HepG2 (cell line): ENCODE data around the gene RBM27. TPM values are rescaled to one million over a fixed set of nuclear protein-coding genes. Genes with fewer than 3 reads are reported as not detected.

Experiments
- ADNP ChIP-seq: sonication (generic); formaldehyde crosslinking; IDR thresholded peaks from 2 replicates; pipeline ENCODE4 v1.4.0; 2020; ENCODE audit warnings: missing genetic modification reagents
- CHD4 ChIP-seq: fragments of 200-600 bp; sonication (generic); IDR thresholded peaks from 2 replicates; pipeline ENCODE4 v1.7.0; 2017; ENCODE audit warnings: mild to moderate bottlenecking, low read length, borderline replicate concordance
- HDAC1 ChIP-seq: sonication (generic); formaldehyde crosslinking; IDR thresholded peaks from 2 replicates; pipeline ENCODE4 v1.5.1; 2020; ENCODE audit warnings: mild to moderate bottlenecking, missing genetic modification reagents
- NCOA5 ChIP-seq: sonication (generic); formaldehyde crosslinking; IDR thresholded peaks from 2 replicates; pipeline ENCODE4 v1.4.0; 2020; ENCODE audit warnings: missing genetic modification reagents
- PITX1 ChIP-seq: sonication (generic); formaldehyde crosslinking; IDR thresholded peaks from 2 replicates; pipeline ENCODE4 v1.5.1; 2020; ENCODE audit warnings: mild to moderate bottlenecking, missing genetic modification reagents
- ZNF17 ChIP-seq: sonication (generic); formaldehyde crosslinking; IDR thresholded peaks from 2 replicates; pipeline ENCODE4 v1.5.0; 2020; ENCODE audit warnings: mild to moderate bottlenecking, missing genetic modification reagents
- ZNF530 ChIP-seq: sonication (generic); formaldehyde crosslinking; IDR thresholded peaks from 2 replicates; pipeline ENCODE4 v1.5.0; 2020; ENCODE audit warnings: low read depth, mild to moderate bottlenecking, missing genetic modification reagents
- ZNF547 ChIP-seq: sonication (generic); formaldehyde crosslinking; IDR thresholded peaks from 2 replicates; pipeline ENCODE4 v1.5.1; 2020; ENCODE audit warnings: mild to moderate bottlenecking, missing genetic modification reagents
- ZNF562 ChIP-seq: sonication (generic); formaldehyde crosslinking; IDR thresholded peaks from 2 replicates; pipeline ENCODE4 v1.8.0; 2022; ENCODE audit warnings: missing genetic modification reagents, borderline replicate concordance
- ZSCAN22 ChIP-seq: sonication (generic); formaldehyde crosslinking; IDR thresholded peaks from 2 replicates; pipeline ENCODE4 v1.4.0; 2020; ENCODE audit warnings: mild to moderate bottlenecking, missing genetic modification reagents
- polyA plus RNA-seq, 8 experiments: library from polyadenylated mRNA; depleted of rRNA in 3 of 8; stranded (reverse) in 7 of 8; unstranded in 1 of 8; fragments of >200 nt; fragmentation: Illumina TruSeq in 4 of 8; extraction: Trizol in 4 of 8; gene quantifications; 2 replicates each; pipeline versions ENCODE4 v1.2.1 to v1.2.3, GENCODE V29; 2011 to 2016; ENCODE audit warnings: low read depth in 4 of 8, missing spikeins in 1 of 8, mixed read lengths in 1 of 8; ENCODE audit not compliant: insufficient read depth in 1 of 8
- total RNA-seq, 5 experiments: library from RNA; depleted of rRNA; stranded (reverse); fragments of >200 nt; fragmentation: Illumina TruSeq; extraction: Trizol; gene quantifications; 2 replicates each; pipeline ENCODE4 v1.2.3, GENCODE V29; 2016; ENCODE audit warnings: low read depth in 1 of 5
- TF ChIP-seq, protein P1 (sequence below): sonication (generic); formaldehyde crosslinking; IDR thresholded peaks from 2 replicates; pipeline ENCODE4 v1.4.0; 2020; ENCODE audit warnings: missing genetic modification reagents, borderline replicate concordance
- TF ChIP-seq, protein P2 (sequence below): sonication (generic); formaldehyde crosslinking; IDR thresholded peaks from 2 replicates; pipeline ENCODE4 v1.4.0; 2020; ENCODE audit warnings: missing genetic modification reagents
- TF ChIP-seq, protein P3 (sequence below): sonication (generic); formaldehyde crosslinking; IDR thresholded peaks from 2 replicates; pipeline ENCODE4 v1.5.0; 2020; ENCODE audit warnings: mild to moderate bottlenecking, missing genetic modification reagents, borderline replicate concordance

The RBM27 gene
- total and polyA plus RNA-seq, 2 of the 13 experiments (the other 11 are each of a cell fraction or from before 2014, with no cell fraction given) = 12.9 to 23.4 TPM

DNA sequence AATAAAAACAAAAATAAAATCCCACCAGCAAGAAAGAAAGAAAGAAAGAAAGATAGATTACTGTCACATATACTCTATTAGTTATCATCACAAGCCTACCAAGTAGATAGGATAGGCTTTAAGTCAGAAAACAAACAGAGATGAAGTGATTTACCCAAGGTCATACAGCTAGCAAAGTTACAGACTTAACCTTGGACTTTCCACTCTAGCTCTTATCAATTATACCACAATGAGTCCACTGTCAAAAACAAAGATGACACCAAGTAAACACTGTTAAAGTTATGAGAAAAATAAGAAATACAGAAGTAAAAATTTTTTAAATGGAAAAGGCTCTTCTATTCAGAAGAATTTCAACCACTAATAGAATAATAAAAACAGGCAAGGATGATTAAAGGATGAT is 34.3 kb upstream of the RBM27 start (continued):
- TF ChIP-seq, protein P1, sequence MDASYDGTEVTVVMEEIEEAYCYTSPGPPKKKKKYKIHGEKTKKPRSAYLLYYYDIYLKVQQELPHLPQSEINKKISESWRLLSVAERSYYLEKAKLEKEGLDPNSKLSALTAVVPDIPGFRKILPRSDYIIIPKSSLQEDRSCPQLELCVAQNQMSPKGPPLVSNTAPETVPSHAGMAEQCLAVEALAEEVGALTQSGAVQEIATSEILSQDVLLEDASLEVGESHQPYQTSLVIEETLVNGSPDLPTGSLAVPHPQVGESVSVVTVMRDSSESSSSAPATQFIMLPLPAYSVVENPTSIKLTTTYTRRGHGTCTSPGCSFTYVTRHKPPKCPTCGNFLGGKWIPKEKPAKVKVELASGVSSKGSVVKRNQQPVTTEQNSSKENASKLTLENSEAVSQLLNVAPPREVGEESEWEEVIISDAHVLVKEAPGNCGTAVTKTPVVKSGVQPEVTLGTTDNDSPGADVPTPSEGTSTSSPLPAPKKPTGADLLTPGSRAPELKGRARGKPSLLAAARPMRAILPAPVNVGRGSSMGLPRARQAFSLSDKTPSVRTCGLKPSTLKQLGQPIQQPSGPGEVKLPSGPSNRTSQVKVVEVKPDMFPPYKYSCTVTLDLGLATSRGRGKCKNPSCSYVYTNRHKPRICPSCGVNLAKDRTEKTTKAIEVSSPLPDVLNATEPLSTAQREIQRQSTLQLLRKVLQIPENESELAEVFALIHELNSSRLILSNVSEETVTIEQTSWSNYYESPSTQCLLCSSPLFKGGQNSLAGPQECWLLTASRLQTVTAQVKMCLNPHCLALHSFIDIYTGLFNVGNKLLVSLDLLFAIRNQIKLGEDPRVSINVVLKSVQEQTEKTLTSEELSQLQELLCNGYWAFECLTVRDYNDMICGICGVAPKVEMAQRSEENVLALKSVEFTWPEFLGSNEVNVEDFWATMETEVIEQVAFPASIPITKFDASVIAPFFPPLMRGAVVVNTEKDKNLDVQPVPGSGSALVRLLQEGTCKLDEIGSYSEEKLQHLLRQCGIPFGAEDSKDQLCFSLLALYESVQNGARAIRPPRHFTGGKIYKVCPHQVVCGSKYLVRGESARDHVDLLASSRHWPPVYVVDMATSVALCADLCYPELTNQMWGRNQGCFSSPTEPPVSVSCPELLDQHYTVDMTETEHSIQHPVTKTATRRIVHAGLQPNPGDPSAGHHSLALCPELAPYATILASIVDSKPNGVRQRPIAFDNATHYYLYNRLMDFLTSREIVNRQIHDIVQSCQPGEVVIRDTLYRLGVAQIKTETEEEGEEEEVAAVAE (CRISPR knock-in tag) = no peak
- TF ChIP-seq, protein P2, sequence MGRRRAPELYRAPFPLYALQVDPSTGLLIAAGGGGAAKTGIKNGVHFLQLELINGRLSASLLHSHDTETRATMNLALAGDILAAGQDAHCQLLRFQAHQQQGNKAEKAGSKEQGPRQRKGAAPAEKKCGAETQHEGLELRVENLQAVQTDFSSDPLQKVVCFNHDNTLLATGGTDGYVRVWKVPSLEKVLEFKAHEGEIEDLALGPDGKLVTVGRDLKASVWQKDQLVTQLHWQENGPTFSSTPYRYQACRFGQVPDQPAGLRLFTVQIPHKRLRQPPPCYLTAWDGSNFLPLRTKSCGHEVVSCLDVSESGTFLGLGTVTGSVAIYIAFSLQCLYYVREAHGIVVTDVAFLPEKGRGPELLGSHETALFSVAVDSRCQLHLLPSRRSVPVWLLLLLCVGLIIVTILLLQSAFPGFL (CRISPR knock-in tag) = no peak
- no peak for TF ChIP-seq PITX1 (CRISPR knock-in tag)
- no peak for TF ChIP-seq ZNF530 (CRISPR knock-in tag)
- no peak for TF ChIP-seq NCOA5
- TF ChIP-seq ZNF17 (CRISPR knock-in tag) = no peak
- TF ChIP-seq ZNF562 (CRISPR knock-in tag) = no peak
- no peak for TF ChIP-seq ZSCAN22
- TF ChIP-seq HDAC1 (CRISPR knock-in tag) = no peak
- no peak for TF ChIP-seq CHD4
- no peak for TF ChIP-seq ADNP (CRISPR knock-in tag)
- TF ChIP-seq, protein P3, sequence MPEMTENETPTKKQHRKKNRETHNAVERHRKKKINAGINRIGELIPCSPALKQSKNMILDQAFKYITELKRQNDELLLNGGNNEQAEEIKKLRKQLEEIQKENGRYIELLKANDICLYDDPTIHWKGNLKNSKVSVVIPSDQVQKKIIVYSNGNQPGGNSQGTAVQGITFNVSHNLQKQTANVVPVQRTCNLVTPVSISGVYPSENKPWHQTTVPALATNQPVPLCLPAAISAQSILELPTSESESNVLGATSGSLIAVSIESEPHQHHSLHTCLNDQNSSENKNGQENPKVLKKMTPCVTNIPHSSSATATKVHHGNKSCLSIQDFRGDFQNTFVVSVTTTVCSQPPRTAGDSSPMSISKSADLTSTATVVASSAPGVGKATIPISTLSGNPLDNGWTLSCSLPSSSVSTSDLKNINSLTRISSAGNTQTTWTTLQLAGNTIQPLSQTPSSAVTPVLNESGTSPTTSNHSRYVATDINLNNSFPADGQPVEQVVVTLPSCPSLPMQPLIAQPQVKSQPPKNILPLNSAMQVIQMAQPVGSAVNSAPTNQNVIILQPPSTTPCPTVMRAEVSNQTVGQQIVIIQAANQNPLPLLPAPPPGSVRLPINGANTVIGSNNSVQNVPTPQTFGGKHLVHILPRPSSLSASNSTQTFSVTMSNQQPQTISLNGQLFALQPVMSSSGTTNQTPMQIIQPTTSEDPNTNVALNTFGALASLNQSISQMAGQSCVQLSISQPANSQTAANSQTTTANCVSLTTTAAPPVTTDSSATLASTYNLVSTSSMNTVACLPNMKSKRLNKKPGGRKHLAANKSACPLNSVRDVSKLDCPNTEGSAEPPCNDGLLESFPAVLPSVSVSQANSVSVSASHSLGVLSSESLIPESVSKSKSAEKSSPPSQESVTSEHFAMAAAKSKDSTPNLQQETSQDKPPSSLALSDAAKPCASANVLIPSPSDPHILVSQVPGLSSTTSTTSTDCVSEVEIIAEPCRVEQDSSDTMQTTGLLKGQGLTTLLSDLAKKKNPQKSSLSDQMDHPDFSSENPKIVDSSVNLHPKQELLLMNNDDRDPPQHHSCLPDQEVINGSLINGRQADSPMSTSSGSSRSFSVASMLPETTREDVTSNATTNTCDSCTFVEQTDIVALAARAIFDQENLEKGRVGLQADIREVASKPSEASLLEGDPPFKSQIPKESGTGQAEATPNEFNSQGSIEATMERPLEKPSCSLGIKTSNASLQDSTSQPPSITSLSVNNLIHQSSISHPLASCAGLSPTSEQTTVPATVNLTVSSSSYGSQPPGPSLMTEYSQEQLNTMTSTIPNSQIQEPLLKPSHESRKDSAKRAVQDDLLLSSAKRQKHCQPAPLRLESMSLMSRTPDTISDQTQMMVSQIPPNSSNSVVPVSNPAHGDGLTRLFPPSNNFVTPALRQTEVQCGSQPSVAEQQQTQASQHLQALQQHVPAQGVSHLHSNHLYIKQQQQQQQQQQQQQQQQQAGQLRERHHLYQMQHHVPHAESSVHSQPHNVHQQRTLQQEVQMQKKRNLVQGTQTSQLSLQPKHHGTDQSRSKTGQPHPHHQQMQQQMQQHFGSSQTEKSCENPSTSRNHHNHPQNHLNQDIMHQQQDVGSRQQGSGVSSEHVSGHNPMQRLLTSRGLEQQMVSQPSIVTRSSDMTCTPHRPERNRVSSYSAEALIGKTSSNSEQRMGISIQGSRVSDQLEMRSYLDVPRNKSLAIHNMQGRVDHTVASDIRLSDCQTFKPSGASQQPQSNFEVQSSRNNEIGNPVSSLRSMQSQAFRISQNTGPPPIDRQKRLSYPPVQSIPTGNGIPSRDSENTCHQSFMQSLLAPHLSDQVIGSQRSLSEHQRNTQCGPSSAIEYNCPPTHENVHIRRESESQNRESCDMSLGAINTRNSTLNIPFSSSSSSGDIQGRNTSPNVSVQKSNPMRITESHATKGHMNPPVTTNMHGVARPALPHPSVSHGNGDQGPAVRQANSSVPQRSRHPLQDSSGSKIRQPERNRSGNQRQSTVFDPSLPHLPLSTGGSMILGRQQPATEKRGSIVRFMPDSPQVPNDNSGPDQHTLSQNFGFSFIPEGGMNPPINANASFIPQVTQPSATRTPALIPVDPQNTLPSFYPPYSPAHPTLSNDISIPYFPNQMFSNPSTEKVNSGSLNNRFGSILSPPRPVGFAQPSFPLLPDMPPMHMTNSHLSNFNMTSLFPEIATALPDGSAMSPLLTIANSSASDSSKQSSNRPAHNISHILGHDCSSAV (CRISPR knock-in tag) = no peak
- TF ChIP-seq ZNF547 = no peak
